Right cardiac atrium (tissue), 5 donors: ENCODE results near the gene G6PD. TPM values are rescaled to one million over a fixed set of nuclear protein-coding genes. Genes with fewer than 3 reads are reported as not detected.

Experiments
- ATAC-seq, 2 donors: fragments of 200-7000 bp; cut with Tn5 transposase; one replicate each; pipeline versions ENCODE4 v1.8.0 to v1.9.1; 2020; ENCODE audit warnings: moderate library complexity in 2 of 2, mild to moderate bottlenecking in 1 of 2
- DNase-seq, 3 donors: peaks; one replicate each; pipeline ENCODE4 v3.0.0-alpha.2; 2020
- H3K27ac ChIP-seq: one replicate; pipeline ENCODE4 v1.5.1; 2013; ENCODE audit warnings: mild to moderate bottlenecking, low read length, control low read depth, moderate library complexity
- H3K27me3 ChIP-seq: one replicate; pipeline ENCODE4 v1.6.1; 2013; ENCODE audit not compliant: control insufficient read depth, insufficient read depth
- H3K4me1 ChIP-seq: one replicate; pipeline ENCODE4 v1.6.1; 2013; ENCODE audit warnings: low read length; ENCODE audit not compliant: control insufficient read depth, insufficient read depth
- H3K4me3 ChIP-seq: one replicate; pipeline ENCODE4 v1.5.1; 2013; ENCODE audit warnings: low read length, control low read depth
- H3K9me3 ChIP-seq: one replicate; pipeline ENCODE4 v1.6.1; 2013; ENCODE audit warnings: low read length; ENCODE audit not compliant: control insufficient read depth
- WGBS: extraction: QIAGEN DNeasy Blood & Tissue Kit; methylation state at CpG from one replicate; pipeline ENCODE4 v1.1.7; 2013; 5-methylcytosine and 5-hydroxymethylcytosine counted together
- intact Hi-C, 4 donors: fragments of 100-400 bp; cut with DNase I; formaldehyde crosslinking; loops; one replicate each; pipeline versions ENCODE4 v1.11.0 to v1.14.0; 2022 to 2023
- polyA plus RNA-seq: library from polyadenylated mRNA; stranded (reverse); fragments of 200-250 nt; gene quantifications from one replicate; pipeline ENCODE4 v1.2.3, GENCODE V29; 2013
- total RNA-seq, 4 donors: library from RNA; stranded (reverse); fragmentation: NEBNext Ultra II Directional; extraction: Animal tissue kit (Norgen Biotek cat#: 25700); gene quantifications; one replicate each; pipeline ENCODE4 v1.2.1, GENCODE V29; 2021
- donor health status: healthy with polysubstance abuse.
- donor health status: DM: no; HTN: yes; CAD: no.
- donor health status: DM: no; HTN: no; CAD: no.
- donor health status: DM: no; HTN: yes; CAD: no; lungs with severe emphysema.
- donor health status: DM: yes; HTN: yes; CAD: no.

Gene G6PD
- total and polyA plus RNA-seq, 5 donors, result 13.2 to 26.4 (median 22.2) TPM

DNA sequence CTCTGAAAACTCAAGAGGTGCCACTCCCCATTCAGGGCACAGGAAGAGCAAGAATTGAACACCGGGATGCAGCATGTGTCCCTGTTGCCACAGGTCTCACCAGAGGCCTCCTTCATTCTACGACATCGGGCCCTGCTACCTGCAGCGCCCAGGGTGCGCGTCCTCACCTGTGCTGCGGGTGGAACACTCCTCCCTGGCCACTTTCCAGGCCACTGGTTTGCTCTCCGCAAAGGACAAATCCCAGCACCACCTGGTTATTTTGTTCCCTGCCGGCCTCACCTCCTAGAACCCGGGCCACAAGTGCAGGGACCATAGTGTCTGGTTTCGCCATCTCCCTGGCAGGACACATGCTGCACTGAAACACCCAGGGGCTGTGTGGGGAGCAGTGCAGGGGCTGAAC lies 16.4 kb downstream of the G6PD start:
- H3K27me3 ChIP-seq, result no peaks in the 10 kb centered on the region
- ATAC-seq, result no peak

DNA sequence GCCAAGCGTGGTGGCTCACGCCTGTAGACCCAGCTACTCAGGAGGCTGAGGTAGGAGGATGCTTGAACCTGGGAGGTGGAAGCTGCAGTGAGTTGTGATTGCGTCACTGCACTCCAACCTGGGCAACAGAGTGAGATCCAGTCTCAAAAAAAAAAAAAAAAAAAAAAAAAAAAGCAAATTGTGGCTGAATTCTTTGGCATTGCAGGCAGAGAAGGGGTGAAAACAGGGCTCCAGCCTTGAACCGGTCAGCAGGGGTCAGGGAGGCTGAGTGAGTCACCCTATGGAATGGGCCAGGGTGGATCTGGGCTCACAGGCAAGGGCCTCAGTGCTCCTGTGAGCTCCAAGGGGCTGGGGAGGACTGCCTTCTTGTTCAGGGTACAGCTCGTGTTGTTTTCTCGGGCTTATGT lies 17.4 kb downstream of the G6PD start:
- Histone ChIP-seq H3K27me3 (no peaks in the 10 kb centered on the region), H3K27ac (no peak overlapping the region), H3K4me3 (no peak overlapping the region), H3K9me3 (no peaks in the 10 kb centered on the region), H3K4me1 (peaks cover 2% of the 10 kb centered on the region)
- 86% methylated on average over 6 of the region's 6 CpGs for WGBS
- no peak for ATAC-seq
- no peak for DNase-seq
- intact Hi-C loops, result no loop called here

More for the DNA sequence above, 16.4 kb downstream of the G6PD start:
- Histone ChIP-seq H3K27ac (no peak overlapping the region), H3K9me3 (no peaks in the 10 kb centered on the region), H3K4me1 (peaks cover 2% of the 10 kb centered on the region), H3K4me3 (no peak overlapping the region)
- intact Hi-C loops, result no loop called here
- 91% methylated on average over 11 of the region's 11 CpGs for WGBS
- DNase-seq, result peak in 1 of 3 donors; percentile 54

DNA sequence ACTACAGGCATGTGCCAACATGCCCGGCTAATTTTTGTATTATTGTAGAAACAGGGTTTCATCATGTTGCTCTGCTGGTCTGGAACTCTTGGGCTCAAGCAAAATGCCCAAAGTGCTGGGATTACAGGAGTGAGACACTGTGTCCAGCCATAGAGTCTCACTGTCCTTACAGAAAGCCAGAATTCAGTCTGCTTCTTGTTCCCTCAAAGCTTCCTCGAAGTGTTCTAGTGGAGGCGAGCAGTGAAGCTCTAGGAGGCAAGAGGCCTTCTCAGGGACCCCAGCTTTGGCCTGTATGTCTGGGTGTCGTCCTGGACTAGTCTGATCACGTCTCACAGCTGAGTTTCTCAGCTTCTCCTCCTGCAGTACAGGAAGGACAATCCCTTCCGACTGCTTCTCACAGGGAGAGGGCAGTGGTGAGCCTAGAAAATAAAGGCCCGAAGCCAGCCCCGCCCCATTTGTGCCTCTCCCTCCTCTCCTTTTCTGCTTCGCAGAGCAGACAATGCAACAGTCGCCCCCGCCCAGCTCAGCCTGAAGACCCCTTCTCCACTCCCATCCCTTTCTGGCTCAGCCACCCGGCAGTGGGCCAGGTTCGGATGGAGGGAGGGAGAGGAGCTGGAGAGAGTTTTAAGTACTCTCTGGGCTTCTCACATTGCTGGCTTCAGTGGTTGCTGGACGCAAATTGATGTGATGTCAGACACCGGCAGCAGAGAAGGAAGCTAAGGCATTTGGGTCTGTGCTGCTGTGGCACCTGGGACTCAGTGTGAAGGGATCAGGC lies 19.6 kb downstream of the G6PD start:
- peak; percentile 84 to 88 for ATAC-seq
- 4% methylated on average over 15 of the region's 15 CpGs for WGBS
- intact Hi-C loops, result no loop called here

DNA sequence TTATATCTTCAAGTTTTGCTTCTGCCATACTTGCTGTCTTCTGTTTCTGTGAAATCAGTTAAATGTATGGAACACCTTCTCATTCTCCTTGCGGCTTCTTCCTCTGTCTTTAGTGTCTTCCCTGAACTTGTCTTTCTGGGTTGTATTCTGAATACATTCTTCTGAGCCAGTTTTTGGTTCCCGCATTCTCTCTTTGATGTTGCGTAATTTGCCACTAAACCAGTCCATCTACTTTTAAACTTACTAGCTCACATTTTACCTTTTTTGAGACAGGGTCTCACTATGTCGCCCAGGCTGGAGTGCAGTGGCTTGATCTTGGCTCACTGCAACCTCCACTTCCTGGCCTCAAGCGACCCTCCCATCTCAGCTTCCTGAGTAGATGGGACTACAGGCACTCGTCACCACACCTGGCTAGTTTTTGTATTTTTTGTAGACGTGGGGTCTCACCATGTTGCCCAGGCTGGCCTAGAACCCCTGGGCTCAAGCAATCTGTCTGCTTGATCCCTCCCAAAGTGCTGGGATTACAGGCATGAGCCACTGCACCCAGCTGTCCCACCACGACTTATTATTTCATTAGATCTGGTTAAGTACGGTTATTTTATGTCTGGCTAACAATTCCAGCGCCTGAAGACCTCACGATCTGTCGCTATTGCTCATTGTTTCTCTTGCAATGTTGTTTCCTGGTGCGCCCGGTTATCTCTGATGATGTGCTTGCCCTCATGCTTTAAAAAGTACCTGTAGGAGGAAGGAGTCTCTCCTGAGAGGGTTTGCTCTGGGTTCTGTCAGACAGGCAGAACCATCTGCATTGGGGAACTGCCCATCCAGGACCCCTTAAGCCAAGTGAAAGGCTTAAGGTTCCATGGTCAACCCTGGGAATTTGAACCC lies 20.8 kb downstream of the G6PD start:
- no peak for ATAC-seq
- no peak for DNase-seq
- Histone ChIP-seq H3K4me3 (no peak overlapping the region), H3K9me3 (no peaks in the 10 kb centered on the region), H3K27me3 (no peaks in the 10 kb centered on the region), H3K27ac (no peak overlapping the region), H3K4me1 (peaks cover 2% of the 10 kb centered on the region)
- 81% methylated on average over 14 of the region's 14 CpGs for WGBS
- intact Hi-C loops, result no loop called here

More for the DNA sequence above, 19.6 kb downstream of the G6PD start:
- no peaks in the 10 kb centered on the region for H3K9me3 ChIP-seq
- peak; percentile 80 to 93 (median 92) for DNase-seq
- peak overlapping the region; percentile 96 for H3K27ac ChIP-seq
- H3K27me3 ChIP-seq, result no peaks in the 10 kb centered on the region
- peak overlapping the region; percentile 43 for H3K4me3 ChIP-seq
- H3K4me1 ChIP-seq, result peaks cover 2% of the 10 kb centered on the region

DNA sequence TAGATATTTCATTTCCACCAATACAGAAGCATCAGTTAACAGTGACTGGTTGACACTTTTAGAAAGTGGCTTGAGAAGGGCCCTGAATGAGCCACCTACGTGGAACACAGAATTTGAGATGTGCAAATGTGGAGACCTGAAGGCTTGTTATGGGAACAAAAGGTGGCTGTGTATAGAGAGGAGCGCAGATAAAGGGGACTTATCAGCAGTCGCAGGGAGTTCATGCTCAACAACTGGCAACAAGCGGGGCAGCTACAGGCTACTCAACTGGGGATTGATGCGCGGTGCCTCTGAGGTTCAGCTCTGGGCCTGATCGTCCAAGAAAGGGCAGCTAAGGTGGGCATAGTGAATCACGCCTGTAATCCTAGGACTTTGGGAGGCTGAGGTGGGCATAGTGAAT lies 27.3 kb downstream of the G6PD start:
- intact Hi-C loops, result loop anchor here in 1 of 4 donors (10.0 kb wide), 1 partner anchor 115 kb away; the partner anchor contains the start of gene DNASE1L1
- DNase-seq (no peak), ATAC-seq (no peak)
- no peak overlapping the region for H3K4me3 ChIP-seq
- H3K27me3 ChIP-seq, result no peaks in the 10 kb centered on the region
- no peak overlapping the region for H3K27ac ChIP-seq
- peaks cover 3% of the 10 kb centered on the region for H3K4me1 ChIP-seq
- WGBS, result 91% methylated on average over 8 of the region's 8 CpGs
- no peaks in the 10 kb centered on the region for H3K9me3 ChIP-seq

DNA sequence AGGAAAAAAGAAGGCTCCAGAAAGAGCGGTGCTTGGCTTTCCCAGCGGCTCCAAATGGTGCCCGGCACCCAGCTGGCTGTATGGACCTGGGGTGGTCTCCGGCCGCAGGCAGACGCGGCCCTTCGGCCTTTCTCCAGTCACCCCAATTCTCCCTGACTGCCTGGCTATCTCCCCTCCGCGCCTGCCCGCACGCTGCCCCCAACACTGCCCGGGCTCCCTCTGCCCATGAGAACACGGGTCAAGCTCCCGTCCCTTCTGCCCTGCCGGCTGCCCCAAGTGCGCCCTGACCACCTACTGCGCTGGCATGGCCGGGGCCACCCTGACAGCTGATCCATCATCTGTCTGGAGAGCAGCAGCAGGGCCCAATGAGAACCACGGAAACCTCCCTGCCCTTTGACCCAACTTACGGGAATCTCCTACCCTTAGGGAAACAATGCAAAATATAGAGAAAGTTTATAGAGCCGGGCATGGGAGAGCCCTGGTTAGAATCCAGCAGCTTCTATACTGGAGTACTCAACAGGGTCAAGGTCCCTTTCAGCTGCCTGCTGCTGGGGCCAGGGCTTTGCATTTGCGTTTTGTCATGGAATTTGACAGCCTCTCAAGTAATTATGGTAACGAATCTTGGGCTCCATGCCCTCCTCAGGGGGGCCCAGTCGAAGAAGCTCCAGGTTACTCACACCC lies 29.4 kb downstream of the G6PD start:
- Histone ChIP-seq H3K9me3 (no peaks in the 10 kb centered on the region), H3K4me1 (peaks cover 3% of the 10 kb centered on the region), H3K27me3 (no peaks in the 10 kb centered on the region), H3K4me3 (no peak overlapping the region), H3K27ac (peak overlapping the region; percentile 80)
- ATAC-seq, result peak; percentile 2 to 3
- peak in 1 of 3 donors; percentile 67 for DNase-seq
- 30% methylated on average over 25 of the region's 25 CpGs for WGBS
- intact Hi-C loops, result loop anchor here in 1 of 4 donors (10.0 kb wide), 1 partner anchor 112 kb away; the partner anchor contains the start of gene DNASE1L1

DNA sequence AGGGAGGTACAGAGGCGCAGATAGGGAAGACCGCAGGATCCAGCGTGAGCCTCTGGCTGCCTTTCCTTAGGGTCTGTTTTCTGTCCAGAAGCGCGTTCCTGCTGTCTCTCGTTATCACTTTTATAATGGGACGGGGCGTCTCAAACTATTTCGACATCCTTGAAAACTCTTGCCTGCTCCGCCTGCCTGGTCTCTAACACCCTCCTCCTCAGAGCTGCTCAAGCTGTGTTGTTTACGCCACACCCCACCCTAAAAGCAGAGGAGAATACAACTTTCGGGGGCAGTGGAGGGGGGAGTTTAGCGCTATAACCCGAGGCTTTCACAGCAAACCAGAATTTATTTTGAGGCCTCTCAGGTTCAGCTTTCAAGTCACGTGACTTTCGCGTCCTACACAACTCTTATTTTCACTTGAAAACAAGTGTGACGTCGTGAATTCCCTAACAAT lies 30.0 kb downstream of the G6PD start:
- Histone ChIP-seq H3K4me1 (peaks cover 3% of the 10 kb centered on the region), H3K27ac (peak overlapping the region; percentile 80), H3K4me3 (peak overlapping the region; percentile 42), H3K9me3 (no peaks in the 10 kb centered on the region), H3K27me3 (no peaks in the 10 kb centered on the region)
- peak in 1 of 3 donors; percentile 66 for DNase-seq
- 3% methylated on average over 19 of the region's 19 CpGs for WGBS
- peak; percentile 57 to 66 for ATAC-seq
- intact Hi-C loops, result loop anchor here in 1 of 4 donors (10.0 kb wide), 1 partner anchor 112 kb away; the partner anchor contains the start of gene DNASE1L1

DNA sequence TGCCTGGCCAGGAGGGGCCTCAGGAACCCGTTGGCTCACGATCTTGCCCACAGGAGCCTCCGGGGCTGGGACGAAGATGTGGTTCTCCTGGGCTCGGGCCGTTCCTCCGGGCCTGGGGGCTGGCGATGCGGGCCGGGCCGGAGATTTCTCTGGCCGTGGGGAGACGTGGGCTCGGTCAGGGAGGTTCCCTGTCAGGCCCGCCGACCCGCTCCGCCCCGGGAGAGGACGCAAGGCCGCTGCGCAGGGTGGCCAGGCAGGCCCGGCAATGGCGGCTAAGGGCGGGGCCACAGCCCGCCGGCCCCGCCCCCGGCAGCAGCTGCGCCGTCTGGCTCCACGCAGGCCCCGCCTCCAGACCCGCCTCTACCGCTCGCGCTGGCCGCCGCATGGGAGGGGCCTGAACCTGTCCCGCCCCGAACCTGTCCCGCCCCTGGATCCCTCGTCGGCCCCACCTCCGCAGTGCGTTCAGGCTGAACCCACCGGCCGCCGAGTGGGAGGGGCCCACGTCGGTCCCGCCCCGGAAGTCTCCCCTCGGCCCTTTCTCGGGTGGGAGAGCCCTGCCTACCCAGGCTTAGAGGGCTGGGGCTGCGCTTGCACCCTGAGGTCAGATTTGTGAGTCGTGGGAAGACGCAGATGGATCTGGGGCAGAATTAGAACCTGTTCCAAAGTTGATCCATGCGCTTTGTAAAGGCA lies 30.5 kb downstream of the G6PD start, which contains the start of gene FAM3A:
Gene FAM3A, minus strand, starts transcription at position 267 of the 690 bp plus-strand sequence. CDS start 460 bp downstream, outside the sequence.
- peak; percentile 94 to 98 (median 96) for DNase-seq

DNA sequence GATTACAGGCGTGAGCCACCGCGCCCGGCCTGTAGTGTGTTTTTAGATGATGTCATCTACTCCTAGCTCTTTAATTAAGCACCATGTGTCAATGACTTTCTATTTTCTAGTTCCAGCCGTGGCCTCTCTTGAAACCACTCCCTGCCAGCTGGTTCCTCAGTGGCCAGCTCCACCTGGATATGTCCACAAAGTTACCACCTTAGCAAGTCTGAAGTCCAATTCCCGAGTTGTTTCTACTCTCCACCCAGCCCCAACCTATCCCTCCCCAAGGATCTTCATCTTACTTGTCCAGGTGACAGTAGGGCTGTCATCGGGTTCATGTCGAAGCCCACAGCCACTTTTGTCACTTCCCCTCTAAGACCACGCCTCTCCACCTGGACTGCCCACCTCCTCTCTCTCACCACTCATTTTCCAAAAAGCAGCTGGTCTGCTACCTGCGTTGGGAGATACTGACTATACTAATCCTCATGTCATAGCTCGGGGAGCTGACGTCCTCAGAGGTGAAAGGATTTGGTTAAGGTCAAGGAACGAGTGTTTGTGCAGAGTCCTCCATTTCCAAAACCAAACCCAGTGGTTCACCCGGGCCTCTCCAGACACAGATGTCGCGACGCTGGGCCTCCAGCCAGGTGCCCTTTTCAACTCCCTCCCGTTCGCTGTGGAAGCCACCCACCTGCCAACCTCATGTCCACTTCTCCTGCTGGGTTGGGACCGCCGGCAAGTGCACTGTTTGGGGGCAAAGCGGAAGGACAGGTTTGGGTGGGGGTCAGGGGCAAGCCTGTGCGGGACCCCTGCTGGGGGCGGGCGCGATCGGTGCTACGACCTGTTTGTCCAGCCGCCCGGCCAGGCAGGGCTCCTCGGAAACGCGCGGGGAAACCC lies 31.3 kb downstream of the G6PD start:
- Histone ChIP-seq H3K4me1 (peaks cover 3% of the 10 kb centered on the region), H3K4me3 (peak overlapping the region; percentile 84), H3K9me3 (no peaks in the 10 kb centered on the region), H3K27ac (peak overlapping the region; percentile 93), H3K27me3 (no peaks in the 10 kb centered on the region)
- intact Hi-C loops, result loop anchor here in 1 of 4 donors (10.0 kb wide), 1 partner anchor 111 kb away; the partner anchor contains the start of gene DNASE1L1
- DNase-seq (peak; percentile 52 to 82 (median 81)), ATAC-seq (peak in 1 of 2 donors; percentile 6)
- 17% methylated on average over 34 of the region's 34 CpGs for whole genome bisulfite sequencing

More for the DNA sequence above, 30.5 kb downstream of the G6PD start, which contains the start of gene FAM3A:
- WGBS, result under 1% methylated on average over 57 of the region's 59 CpGs
- Histone ChIP-seq H3K27me3 (no peaks in the 10 kb centered on the region), H3K27ac (peak within 1 kb of the TSS; percentile 93), H3K4me1 (peaks cover 3% of the 10 kb centered on the region), H3K9me3 (no peaks in the 10 kb centered on the region), H3K4me3 (peak within 1 kb of the TSS; percentile 84)
- ATAC-seq, result peak; percentile 97
- intact Hi-C loops, result loop anchor here in 1 of 4 donors (10.0 kb wide), 1 partner anchor 111 kb away; the partner anchor contains the start of gene DNASE1L1
